Fibroblast of villous mesenchyme (primary cell): ENCODE data around the gene FNDC11. TPM values are rescaled to one million over a fixed set of nuclear protein-coding genes. Genes with fewer than 3 reads are reported as not detected.
A peak's percentile ranks its signal among the peaks of the same experiment; 100 is the strongest.
"Not testable (repeated sequence)": the region's sequence is repeated elsewhere in the genome, so short reads cannot be mapped to it uniquely, and the experiment has no call there.

Source experiments
- DNase-seq: peaks from one replicate; pipeline ENCODE4 v3.0.0-alpha.2; 2010; ENCODE audit warnings: low read depth
- H3K4me3 ChIP-seq: 2 replicates; pipeline ENCODE4 v1.5.1; 2011; ENCODE audit warnings: low read depth, mild to moderate bottlenecking, low read length
- total RNA-seq: library from RNA; depleted of rRNA; stranded (reverse); fragments of >200 nt; gene quantifications from 2 replicates; pipeline ENCODE4 v1.2.3, GENCODE V29; 2012
- TF ChIP-seq, protein P1 (sequence below): IDR thresholded peaks from 2 replicates; pipeline ENCODE4 v1.5.1; 2012; ENCODE audit warnings: low read depth, mild to moderate bottlenecking, low read length; ENCODE audit not compliant: insufficient read depth

The FNDC11 gene
- total RNA-seq, 1 donor = 0.86 TPM

DNA sequence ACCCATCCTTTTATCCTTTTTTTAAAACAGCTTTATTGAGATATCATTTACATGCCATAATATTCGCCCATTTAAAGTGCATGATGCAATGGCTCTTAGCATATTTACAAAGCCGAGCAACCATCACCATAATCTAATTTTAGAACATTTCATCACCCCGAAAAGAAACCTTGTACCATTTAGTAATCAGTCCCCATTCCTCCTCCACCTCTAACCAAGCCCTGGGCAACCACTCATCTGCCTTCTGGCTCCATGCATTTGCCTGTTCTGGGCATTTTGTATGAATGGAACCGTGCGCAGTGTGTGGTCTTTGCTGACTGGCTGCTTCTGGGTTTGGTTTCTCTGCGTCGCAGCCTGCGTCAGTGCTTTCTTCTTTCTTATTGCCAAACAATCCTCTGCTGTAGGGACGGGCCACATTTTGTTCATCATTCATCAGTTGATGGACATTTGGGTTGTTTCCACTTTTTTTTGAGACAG, 44.8 kb upstream of the FNDC11 start:
- no peak overlapping the region for H3K4me3 ChIP-seq
- TF ChIP-seq, protein P1, sequence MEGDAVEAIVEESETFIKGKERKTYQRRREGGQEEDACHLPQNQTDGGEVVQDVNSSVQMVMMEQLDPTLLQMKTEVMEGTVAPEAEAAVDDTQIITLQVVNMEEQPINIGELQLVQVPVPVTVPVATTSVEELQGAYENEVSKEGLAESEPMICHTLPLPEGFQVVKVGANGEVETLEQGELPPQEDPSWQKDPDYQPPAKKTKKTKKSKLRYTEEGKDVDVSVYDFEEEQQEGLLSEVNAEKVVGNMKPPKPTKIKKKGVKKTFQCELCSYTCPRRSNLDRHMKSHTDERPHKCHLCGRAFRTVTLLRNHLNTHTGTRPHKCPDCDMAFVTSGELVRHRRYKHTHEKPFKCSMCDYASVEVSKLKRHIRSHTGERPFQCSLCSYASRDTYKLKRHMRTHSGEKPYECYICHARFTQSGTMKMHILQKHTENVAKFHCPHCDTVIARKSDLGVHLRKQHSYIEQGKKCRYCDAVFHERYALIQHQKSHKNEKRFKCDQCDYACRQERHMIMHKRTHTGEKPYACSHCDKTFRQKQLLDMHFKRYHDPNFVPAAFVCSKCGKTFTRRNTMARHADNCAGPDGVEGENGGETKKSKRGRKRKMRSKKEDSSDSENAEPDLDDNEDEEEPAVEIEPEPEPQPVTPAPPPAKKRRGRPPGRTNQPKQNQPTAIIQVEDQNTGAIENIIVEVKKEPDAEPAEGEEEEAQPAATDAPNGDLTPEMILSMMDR = no peak
- no peak for DNase-seq

DNA sequence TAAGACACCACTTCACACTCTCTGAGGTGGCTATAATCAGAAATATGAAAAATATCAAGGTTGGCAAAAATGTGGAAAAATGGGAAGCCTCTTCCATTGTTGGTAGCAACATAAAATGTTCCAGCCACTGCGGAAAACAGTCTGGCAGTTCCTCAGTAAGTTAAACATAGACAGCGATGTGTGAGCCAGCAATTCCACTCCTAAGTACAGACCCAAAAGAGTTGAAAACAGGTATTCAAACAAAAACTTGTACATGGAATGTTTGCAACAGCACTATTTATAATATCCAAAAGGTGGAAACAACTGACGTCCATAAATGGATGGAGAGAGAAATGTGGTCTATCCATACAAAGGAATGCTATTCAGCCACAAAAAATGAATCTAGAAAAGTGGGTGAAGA, 40.8 kb upstream of the FNDC11 start:
- H3K4me3 ChIP-seq = no peak overlapping the region
- TF ChIP-seq, protein P1 = no peak
- DNase-seq = no peak

DNA sequence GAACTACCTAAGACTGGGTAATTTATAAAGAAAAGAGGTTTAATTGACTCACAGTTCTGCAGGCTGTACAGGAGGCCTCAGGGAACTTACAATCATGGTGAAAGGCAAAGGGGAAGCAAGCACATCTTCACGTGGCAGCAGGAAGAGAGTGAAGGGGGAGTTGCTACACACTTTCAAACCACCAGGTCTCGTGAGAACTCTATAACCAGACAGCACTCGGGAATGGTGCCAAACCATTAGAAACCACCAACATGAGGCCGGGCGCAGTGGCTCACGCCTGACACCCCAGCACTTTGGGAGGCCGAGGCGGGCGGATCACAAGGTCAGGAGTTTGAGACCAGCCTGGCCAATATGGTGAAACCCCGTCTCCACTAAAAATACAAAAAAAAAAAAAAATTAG, 39.4 kb upstream of the FNDC11 start:
- not testable (repeated sequence) for DNase-seq

DNA sequence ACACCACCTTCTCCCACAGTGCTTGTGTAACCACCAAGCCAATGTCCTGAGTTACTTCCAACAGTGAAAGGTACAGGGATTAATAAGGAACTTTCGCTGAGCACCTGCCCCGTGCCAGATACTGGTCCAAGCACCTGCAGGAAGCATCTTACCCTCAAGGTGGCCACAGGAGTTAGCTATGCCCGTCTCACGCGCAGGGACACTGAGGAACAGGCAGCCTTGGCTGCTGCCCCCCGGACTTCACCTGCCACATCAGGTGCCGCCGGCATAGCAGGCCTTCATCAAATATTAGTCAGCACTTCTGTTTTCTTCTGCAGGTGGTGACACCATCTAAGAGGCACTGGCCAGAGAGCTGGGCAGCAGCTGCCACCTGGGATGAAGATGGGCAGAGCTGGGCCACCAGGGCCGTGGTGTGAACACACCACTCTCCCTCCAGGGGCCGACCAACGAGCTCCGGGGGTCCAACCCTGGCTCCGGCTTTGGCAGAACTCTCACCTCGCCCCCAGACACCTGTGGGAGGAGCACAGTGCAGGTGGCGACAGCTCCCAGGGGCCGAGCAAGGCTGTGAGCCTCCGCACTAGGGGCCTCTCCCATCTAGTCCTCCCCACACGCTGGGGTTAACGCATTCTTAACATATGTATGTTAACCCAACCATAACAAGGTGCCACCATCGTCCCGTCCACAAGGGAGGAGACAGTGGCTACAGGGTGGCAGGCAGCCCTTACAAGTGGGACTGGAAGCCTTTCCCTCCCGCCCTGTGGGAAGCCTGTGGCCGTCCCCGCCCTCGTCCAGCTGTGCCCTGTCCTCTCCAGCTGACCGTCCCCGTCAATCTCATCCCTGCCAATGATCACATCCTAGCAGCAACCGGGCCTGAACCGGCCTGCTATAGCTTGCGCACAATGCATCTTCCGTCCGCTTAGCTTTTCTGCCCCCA, 36.3 kb upstream of the FNDC11 start:
- TF ChIP-seq, protein P1 = no peak
- DNase-seq = no peak
- H3K4me3 ChIP-seq = no peak overlapping the region

More for the DNA sequence above, 39.4 kb upstream of the FNDC11 start:
- not testable (repeated sequence) for H3K4me3 ChIP-seq

DNA sequence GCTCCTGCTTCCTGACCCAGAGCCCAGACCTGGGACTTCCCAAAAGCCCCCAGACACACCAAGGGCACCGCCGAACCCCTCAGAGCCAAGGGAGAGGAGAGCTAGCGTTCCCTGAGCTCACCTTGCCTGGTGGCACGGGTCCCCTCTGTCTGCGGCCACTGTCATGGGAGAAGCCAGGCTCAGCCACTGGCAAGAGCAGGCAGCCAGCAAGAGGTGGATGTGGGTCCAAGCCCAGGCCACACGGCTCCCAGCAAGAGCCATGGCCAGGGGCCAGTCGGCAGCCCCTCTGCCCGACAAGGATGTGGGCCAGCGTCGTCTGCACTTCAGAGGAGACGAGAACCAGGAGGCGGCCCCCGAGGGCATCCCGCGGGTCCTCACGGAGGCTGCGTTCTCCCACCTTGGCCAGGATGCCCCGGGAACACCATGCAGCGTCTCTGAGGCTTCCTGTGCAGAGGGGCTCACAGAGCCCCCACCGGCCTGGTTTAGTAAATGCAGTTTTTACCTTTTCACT, 35.6 kb upstream of the FNDC11 start:
- DNase-seq = no peak
- no peak overlapping the region for H3K4me3 ChIP-seq
- TF ChIP-seq, protein P1 = no peak

DNA sequence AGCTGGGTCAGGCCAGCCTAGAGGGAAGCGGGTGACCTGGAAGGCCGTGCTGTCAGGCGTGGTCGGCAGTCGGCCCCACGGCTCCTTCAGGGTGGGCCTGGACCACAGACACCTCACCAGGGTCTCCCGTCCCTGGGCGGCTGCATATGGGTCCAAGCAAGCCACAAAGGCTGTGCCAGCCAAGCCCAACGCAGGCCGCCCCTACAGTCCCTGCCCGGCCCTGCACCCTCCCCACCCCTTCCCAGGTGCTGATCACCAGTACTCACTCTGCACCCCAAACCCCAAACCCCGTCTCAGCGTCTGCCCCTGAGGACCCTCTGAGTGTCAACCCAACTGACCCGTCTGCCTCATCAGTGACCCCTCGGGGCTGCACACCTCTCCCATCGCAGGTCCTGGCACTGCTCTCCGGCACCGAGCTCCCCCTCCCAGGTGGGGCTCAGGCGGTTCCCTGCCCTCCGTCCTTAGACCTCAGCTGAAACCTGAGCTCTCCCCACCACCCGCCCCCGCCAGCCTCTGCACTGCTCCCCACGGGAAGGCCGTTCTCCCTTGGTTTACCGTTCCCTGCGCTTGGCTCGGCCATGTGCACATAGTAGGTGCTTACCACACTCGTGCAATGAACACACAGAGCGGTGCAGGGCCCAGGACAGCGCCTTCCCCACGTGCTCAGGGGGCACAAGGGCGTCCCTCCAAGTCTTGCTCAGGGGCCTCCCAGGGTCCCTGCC, 34.9 kb upstream of the FNDC11 start:
- TF ChIP-seq, protein P1 = no peak
- no peak for DNase-seq
- peak overlapping the region; percentile 74 for H3K4me3 ChIP-seq
